Astrocyte (in vitro differentiated cells and primary cell): Measurements from ENCODE around the gene MBP.

ENCODE experiments used
- EZH2 ChIP-seq: IDR thresholded peaks from 2 replicates; pipeline ENCODE4 v1.6.1; 2012; ENCODE audit warnings: mild to moderate bottlenecking, low read length, inconsistent platforms; ENCODE audit not compliant: insufficient read depth
- TF ChIP-seq, protein P1 (sequence below): IDR thresholded peaks from 2 replicates; pipeline ENCODE4 v1.5.1; 2011; ENCODE audit warnings: low read depth, mild to moderate bottlenecking, inconsistent platforms, low read length, moderate library complexity; ENCODE audit not compliant: insufficient read depth

DNA sequence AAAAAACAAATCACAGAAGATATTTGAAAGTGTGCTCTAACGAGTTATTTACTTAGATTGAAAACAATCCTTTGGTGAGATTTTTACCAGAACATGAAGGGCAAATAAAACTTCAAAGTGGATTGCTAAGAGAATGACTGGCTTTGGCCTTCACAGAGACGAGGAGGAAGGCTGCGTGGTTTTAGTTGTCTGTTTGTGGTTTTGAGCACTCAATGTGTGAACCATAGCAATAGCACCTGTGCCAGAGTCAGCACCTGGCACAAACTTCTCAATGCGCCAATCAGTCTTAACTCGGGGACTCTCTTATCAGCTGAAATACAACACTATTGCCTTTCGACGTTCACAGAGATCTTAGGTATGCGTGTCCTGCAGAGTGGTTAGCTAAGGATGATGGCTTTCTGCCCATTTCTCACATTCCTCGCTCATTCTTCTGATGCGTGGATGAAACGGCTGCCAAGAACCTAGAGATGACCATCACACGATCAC is 70.0 kb downstream of the MBP start:
- TF ChIP-seq, protein P1, sequence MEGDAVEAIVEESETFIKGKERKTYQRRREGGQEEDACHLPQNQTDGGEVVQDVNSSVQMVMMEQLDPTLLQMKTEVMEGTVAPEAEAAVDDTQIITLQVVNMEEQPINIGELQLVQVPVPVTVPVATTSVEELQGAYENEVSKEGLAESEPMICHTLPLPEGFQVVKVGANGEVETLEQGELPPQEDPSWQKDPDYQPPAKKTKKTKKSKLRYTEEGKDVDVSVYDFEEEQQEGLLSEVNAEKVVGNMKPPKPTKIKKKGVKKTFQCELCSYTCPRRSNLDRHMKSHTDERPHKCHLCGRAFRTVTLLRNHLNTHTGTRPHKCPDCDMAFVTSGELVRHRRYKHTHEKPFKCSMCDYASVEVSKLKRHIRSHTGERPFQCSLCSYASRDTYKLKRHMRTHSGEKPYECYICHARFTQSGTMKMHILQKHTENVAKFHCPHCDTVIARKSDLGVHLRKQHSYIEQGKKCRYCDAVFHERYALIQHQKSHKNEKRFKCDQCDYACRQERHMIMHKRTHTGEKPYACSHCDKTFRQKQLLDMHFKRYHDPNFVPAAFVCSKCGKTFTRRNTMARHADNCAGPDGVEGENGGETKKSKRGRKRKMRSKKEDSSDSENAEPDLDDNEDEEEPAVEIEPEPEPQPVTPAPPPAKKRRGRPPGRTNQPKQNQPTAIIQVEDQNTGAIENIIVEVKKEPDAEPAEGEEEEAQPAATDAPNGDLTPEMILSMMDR = no peak
- TF ChIP-seq EZH2 = no peak
